HG03460 (cell line): ENCODE data around the gene NPR3.
"Not testable (repeated sequence)": the region's sequence is repeated elsewhere in the genome, so short reads cannot be mapped to it uniquely, and the experiment has no call there.

Source experiments
- ATAC-seq: cut with Tn5 transposase; IDR thresholded peaks from one replicate; pipeline ENCODE4 v1.9.1; 2021; ENCODE audit not compliant: unreplicated experiment

The NPR3 gene

GRCh38 chr5:32760091-32760509, 49.0 kb downstream of the NPR3 start:
- ATAC-seq: no peak

DNA sequence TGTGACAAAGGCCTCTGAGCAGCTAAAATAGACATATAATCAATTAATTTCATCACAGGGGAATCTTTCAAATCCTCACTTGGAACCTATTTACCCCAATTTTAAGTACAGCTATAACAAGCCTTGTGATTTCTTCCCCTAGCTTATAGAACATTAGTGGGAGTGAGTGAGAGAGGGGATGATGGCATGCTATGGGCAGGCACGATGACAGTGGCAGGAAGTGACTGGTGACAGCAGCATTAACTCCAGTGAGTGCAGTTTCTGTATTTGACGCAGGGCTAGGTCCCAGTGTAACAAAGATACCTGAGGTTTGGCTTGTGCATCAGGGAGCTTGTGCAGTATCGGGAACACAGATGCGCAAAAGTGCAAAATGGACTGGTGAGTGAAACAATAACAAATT, 54.1 kb downstream of the NPR3 start:
- ATAC-seq: no peak

DNA sequence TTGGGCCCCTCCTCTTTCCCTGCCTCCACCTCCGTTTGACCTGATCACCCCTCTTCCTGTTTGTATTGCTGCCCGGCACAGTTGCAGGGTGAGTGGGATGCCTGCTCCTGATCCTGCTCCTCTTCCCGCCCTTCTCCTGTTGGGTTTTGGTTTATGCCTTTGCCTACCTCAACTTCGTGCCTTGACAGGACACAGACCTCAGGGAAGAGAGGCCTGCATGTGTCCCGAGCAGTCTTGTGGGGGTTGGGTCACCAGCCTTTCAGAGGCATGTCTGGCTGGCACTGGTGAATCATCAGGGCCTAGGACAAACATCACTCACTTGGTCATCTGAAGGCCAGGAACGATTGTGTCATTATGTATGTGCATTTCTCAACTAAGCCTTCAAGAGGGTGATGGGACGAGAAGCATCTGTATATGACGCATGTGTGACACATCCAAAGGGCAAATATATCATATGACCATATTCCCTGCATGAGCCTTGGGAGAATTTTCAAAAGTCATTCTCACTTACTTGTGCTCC, 56.9 kb downstream of the NPR3 start:
- ATAC-seq: no peak

DNA sequence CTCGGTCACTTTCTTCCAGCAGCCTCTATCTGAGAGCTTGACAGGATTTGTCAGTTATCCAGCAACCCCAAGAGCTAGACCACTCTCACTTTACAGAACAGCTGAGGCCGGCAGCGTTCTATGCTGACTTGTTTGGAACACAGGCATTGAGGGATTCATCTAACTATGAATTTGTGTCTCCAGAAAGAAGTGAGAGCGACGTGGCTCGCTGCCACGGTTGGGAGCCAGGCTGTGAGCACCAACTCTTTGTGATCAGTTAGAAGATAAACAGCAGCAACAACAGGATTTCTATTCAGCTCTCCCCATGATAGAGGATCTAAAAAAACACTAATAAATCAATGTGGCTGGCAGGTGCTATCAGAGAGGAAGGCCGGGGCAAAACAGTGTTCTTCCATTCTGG, 58.6 kb downstream of the NPR3 start:
- ATAC-seq: no peak

- no peak for ATAC-seq
Observed at GRCh38 chr5:32770444-32770843, 59.3 kb downstream of the NPR3 start.

GRCh38 chr5:32771037-32771436, 59.9 kb downstream of the NPR3 start:
- no peak for ATAC-seq

DNA sequence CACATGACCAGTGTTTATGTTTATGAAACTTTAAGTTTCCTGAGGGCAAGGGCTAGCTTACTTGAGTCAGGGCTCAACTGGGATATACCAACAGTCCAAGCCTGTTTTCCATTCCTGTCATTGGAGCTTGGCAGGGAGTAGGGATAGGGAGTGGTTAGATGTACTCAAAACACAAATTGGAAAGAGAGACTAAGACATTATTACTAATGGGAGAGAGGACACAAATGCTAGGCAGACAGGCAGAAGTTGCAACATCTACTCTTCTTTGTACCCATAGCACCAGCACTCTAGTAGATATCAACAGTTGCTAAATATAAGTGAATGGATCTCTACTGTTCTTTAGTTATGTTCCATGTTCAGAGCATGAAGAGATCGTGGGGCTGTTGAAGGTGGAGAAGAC, 62.8 kb downstream of the NPR3 start:
- ATAC-seq: no peak

GRCh38 chr5:32776200-32776599, 65.1 kb downstream of the NPR3 start:
- ATAC-seq: no peak

GRCh38 chr5:32777222-32777621, 66.1 kb downstream of the NPR3 start:
- ATAC-seq: no peak

GRCh38 chr5:32777733-32778132, 66.6 kb downstream of the NPR3 start:
- no peak for ATAC-seq

DNA sequence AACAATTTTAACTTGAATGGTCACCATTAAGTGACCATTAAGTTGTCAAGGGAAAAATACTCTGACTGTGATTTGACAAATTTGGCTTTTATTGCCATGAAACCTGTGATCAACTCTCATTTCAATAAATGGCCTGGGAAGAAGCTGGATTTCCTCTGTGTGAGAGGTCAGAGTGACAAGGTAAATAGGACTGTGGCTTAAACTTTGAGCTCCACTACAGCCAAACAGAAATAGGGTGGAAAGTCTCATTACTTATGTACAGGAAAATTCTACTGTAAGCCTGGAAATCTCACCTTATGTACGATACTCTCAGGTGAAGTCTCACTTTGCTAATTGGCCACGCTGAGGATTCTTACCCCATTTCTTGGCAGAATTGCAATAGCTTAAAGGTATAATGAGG, 67.3 kb downstream of the NPR3 start:
- no peak for ATAC-seq

DNA sequence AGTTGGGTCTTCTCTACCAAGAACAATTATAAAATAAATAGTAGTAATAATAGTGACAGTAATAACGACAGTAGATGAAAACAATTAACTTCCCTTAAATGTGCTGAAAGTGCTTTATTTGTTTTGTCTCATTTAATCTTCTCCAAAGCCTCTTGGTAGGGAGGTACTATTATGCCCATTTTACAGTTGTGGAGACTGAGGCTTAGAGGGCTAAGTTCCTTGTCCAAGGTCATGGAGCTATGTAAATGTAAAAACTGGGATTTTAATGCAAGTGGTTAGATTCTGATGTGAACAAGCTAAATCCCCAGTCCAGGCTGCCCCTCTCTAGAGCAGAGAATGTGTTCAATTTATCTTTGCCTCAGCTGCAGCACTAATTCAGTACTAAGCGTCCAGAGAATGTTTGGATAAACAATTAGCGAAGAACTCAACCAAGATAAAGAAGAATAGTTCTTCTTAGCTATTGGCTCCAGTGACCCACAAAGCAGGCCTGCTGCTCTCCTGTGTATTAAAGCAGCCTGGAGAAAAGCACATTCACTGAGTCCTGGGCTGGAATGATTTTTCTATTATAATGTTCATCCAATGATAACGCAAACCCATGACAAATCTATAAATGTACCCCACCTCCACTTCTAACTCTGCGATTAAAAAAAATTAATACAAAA, 68.8 kb downstream of the NPR3 start:
- ATAC-seq: no peak

- no peak for ATAC-seq
Observed at GRCh38 chr5:32780508-32780919, 69.4 kb downstream of the NPR3 start.

DNA sequence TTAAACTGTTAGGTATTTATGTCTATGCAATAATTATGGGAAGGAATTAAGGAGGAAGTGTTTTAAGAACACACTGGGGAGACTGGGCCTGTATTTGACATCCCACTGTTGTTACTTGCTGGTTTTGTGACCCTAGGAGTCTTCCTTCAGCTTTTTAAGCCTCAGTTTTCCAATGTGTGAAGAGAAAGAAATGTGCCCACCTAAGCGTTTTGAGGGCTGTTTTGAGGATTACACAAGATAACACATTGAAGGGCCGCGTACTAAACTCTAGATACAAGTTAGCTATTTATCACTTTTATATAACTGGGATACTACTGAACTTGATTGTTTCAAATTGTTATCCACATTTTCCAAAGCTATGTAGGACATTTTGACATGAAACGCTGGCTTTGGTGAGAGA, 72.5 kb downstream of the NPR3 start:
- no peak for ATAC-seq

GRCh38 chr5:32785611-32786254, 74.6 kb downstream of the NPR3 start:
- ATAC-seq: no peak

DNA sequence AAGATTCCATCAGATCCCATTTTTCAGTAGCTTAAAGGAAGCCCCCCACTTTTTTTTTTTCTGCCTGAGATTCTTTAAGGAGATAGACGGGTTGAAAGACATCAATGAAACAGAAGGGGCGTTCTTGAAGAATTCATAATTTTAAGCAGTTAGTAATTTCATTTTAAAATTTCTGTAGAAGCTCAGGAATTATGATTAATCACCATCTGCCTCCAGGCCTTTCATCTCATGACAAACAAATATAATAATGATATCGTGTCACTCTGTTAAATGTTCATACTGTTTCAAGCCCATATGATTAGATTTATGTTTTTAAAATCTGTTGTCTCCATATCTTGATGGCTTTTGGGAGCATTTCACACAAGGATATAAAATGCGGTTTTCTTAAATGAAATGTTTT, 75.2 kb downstream of the NPR3 start:
- ATAC-seq: no peak

DNA sequence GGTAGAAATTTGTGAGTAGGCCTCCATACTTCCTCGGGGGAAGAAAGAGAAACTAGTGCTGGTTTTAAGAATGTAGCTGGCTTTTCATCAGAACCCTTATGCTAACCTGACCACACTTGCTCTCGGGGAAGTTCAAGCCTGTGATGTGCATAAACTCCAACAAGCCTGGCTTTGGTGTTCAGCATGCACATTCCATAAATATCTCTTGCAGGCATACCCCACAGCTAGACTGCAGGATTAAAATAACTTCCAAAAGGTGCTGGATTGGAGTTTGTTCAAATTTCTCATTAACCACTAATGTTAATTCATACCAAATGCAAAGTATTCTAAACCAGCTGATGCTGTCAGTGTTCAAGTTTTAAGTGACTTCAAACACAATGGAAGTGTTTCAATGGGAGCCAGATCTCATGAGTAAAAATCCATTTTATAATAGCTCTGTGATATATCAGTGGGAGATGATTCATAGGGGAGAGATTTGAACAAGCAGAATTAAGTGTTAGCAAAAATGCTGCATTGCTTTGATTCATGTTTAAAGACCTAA, 79.4 kb downstream of the NPR3 start:
- ATAC-seq: no peak

DNA sequence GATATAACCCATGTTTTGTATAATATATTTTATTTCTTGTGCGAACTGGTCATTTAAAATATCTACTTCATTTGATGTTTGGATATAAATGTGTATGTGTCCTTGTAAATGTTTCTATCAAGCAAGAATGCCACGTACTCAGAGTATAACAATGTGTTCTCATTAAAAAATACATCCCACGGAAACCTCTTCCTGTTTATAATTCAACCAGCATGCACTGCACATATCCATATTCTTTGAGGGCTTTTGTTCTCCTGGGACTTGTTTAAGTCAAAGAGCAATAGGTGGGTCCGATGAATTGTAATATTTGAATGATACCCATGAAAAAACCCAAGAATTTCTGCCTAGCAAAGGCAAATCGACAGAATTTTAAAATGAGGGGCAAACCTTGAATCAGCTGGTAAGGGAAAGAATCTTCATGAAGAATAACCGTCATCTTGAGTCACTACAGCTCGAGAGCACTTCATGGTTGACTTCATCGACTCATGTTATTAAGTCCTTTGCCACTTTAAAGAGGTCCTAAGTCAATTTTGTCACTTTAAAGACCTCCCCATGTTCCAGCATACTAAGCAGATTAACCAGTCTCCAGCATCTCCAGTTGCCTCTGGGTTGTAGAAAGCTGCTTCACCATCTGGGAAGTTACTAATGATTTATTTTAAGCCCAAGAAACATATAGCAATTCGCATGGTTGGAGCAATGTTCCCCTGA, 80.6 kb downstream of the NPR3 start:
- no peak for ATAC-seq

GRCh38 chr5:32794086-32794485, 83.0 kb downstream of the NPR3 start:
- no peak for ATAC-seq

- no peak for ATAC-seq
Observed at GRCh38 chr5:32802764-32803163, 91.6 kb downstream of the NPR3 start.

DNA sequence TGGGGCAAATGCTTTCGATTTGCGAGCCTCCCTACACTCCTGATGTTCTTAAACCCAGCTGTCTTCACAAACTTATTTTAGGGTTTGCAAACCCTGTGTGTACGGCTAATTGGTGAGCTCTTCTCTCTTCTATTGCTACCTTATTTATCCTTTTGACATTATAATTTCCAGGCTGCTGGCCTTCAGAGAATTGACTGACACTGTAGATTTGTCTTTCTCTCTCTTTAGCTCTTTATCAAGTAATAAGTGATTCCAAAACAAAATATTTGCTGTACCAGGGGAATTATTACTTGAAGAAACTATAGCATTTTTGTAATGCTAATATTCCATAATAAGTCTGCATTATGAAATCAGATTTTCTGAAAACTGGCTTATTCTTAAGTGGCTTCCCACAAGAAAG, 92.5 kb downstream of the NPR3 start:
- no peak for ATAC-seq

DNA sequence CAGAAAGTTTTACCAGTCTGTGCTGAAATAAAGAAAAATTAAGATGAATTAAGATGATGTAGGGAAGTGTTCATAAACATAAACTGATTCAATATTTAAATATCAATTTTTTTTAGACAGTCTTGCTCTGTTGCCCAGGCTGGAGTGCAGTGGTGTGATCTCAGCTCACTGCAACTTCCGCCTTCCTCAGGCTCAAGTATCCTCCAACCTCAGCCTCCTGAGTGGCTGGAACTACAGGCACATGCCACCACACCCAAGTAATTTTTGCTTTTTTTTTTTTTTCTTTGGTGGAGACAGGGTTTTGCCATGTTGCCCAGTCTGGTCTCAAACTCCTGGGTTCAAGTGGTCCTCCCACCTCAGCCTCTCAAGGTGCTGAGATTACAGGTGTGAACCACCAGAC, 94.3 kb downstream of the NPR3 start:
- not testable (repeated sequence) for ATAC-seq
